Epithelial cell of esophagus (primary cell): ENCODE results near the gene PTH1R.
A peak's percentile ranks its signal among the peaks of the same experiment; 100 is the strongest.
"Not testable (repeated sequence)": the region's sequence is repeated elsewhere in the genome, so short reads cannot be mapped to it uniquely, and the experiment has no call there.

ENCODE experiments used
- DNase-seq: peaks from one replicate; pipeline ENCODE4 v3.0.0; 2010; ENCODE audit warnings: low read depth
- H3K4me3 ChIP-seq: 2 replicates; pipeline ENCODE4 v1.5.1; 2011; ENCODE audit warnings: mild to moderate bottlenecking, low read length, control low read depth
- CTCF ChIP-seq: IDR thresholded peaks from 2 replicates; pipeline ENCODE4 v1.5.1; 2011; ENCODE audit warnings: low read depth, mild to moderate bottlenecking, low read length, control low read depth, inconsistent platforms; ENCODE audit not compliant: insufficient read depth; ENCODE audit errors: missing control alignments

PTH1R gene

GRCh38 chr3:46908986-46909534, 31.5 kb downstream of the PTH1R start:
- no peak for DNase-seq
- H3K4me3 ChIP-seq = no peak overlapping the region
- no peak for TF ChIP-seq CTCF

- H3K4me3 ChIP-seq = no peak overlapping the region
- DNase-seq = peak; percentile 75
- TF ChIP-seq CTCF = peak; percentile 80
These were observed 32.1 kb downstream of the PTH1R start for GRCh38 chr3:46909535-46910161.

- TF ChIP-seq CTCF = no peak
- no peak overlapping the region for H3K4me3 ChIP-seq
- DNase-seq = no peak
These were observed 32.7 kb downstream of the PTH1R start for GRCh38 chr3:46910166-46910760.

GRCh38 chr3:46910914-46911313, 33.4 kb downstream of the PTH1R start:
- DNase-seq, H3K4me3 ChIP-seq: not testable (repeated sequence)

GRCh38 chr3:46912986-46913385, 35.5 kb downstream of the PTH1R start:
- no peak for TF ChIP-seq CTCF
- H3K4me3 ChIP-seq = no peak overlapping the region
- no peak for DNase-seq

GRCh38 chr3:46913644-46914043, 36.1 kb downstream of the PTH1R start:
- H3K4me3 ChIP-seq = no peak overlapping the region
- no peak for TF ChIP-seq CTCF
- peak; percentile 89 for DNase-seq

- H3K4me3 ChIP-seq = no peak overlapping the region
- no peak for TF ChIP-seq CTCF
- DNase-seq = no peak
These were observed 37.3 kb downstream of the PTH1R start for GRCh38 chr3:46914849-46915248.
